ENCODE measurements around the gene IFT81.

The IFT81 gene

GRCh38 chr12:110116623-110117022 lies 7.5 kb upstream of the IFT81 start:
- TF ChIP-seq GATA3 (IDR thresholded peaks at IDR 0.05; ENCODE audit: low read depth, low read length) (no peak), GATA2 (IDR thresholded peaks at IDR 0.05; ENCODE audit: low read depth, low read length) (no peak)

- TF ChIP-seq GATA2 (IDR thresholded peaks at IDR 0.05; ENCODE audit: low read depth, low read length) (no peak), GATA3 (IDR thresholded peaks at IDR 0.05; ENCODE audit: low read depth, low read length) (no peak)
Measured at GRCh38 chr12:110117956-110118685, 6.0 kb upstream of the IFT81 start.

- TF ChIP-seq GATA2 (IDR thresholded peaks at IDR 0.05; ENCODE audit: low read depth, low read length) (no peak), GATA3 (IDR thresholded peaks at IDR 0.05; ENCODE audit: low read depth, low read length) (no peak)
Measured at GRCh38 chr12:110122929-110123328, 1.2 kb upstream of the IFT81 start.

- no peak for TF ChIP-seq GATA3 (IDR thresholded peaks at IDR 0.05; ENCODE audit: low read depth, low read length)
- TF ChIP-seq GATA2 (IDR thresholded peaks at IDR 0.05; ENCODE audit: low read depth, low read length): no peak
Measured at GRCh38 chr12:110123919-110124268, 263 bp upstream of the IFT81 start.

GRCh38 chr12:110126557-110126956 lies 2.4 kb downstream of the IFT81 start:
- TF ChIP-seq GATA3 (IDR thresholded peaks at IDR 0.05; ENCODE audit: low read depth, low read length): no peak
- no peak for TF ChIP-seq GATA2 (IDR thresholded peaks at IDR 0.05; ENCODE audit: low read depth, low read length)

GRCh38 chr12:110134691-110135411 lies 10.7 kb downstream of the IFT81 start:
- no peak for TF ChIP-seq GATA2 (IDR thresholded peaks at IDR 0.05; ENCODE audit: low read depth, low read length)
- no peak for TF ChIP-seq GATA3 (IDR thresholded peaks at IDR 0.05; ENCODE audit: low read depth, low read length)

GRCh38 chr12:110135806-110136205 lies 11.6 kb downstream of the IFT81 start:
- TF ChIP-seq GATA2 (IDR thresholded peaks at IDR 0.05; ENCODE audit: low read depth, low read length) (no peak), GATA3 (IDR thresholded peaks at IDR 0.05; ENCODE audit: low read depth, low read length) (no peak)

- TF ChIP-seq GATA2 (IDR thresholded peaks at IDR 0.05; ENCODE audit: low read depth, low read length) (no peak), GATA3 (IDR thresholded peaks at IDR 0.05; ENCODE audit: low read depth, low read length) (no peak)
Measured at GRCh38 chr12:110137786-110138185, 13.6 kb downstream of the IFT81 start.

GRCh38 chr12:110141389-110141788 lies 17.2 kb downstream of the IFT81 start:
- TF ChIP-seq GATA2 (IDR thresholded peaks at IDR 0.05; ENCODE audit: low read depth, low read length) (no peak), GATA3 (IDR thresholded peaks at IDR 0.05; ENCODE audit: low read depth, low read length) (no peak)

- TF ChIP-seq GATA2 (IDR thresholded peaks at IDR 0.05; ENCODE audit: low read depth, low read length) (no peak), GATA3 (IDR thresholded peaks at IDR 0.05; ENCODE audit: low read depth, low read length) (no peak)
Measured at GRCh38 chr12:110146986-110147385, 22.8 kb downstream of the IFT81 start.

GRCh38 chr12:110149086-110149660 lies 25.0 kb downstream of the IFT81 start:
- TF ChIP-seq GATA3 (IDR thresholded peaks at IDR 0.05; ENCODE audit: low read depth, low read length) (no peak), GATA2 (IDR thresholded peaks at IDR 0.05; ENCODE audit: low read depth, low read length) (no peak)

GRCh38 chr12:110156766-110157165 lies 32.6 kb downstream of the IFT81 start:
- TF ChIP-seq GATA3 (IDR thresholded peaks at IDR 0.05; ENCODE audit: low read depth, low read length) (no peak), GATA2 (IDR thresholded peaks at IDR 0.05; ENCODE audit: low read depth, low read length) (no peak)

GRCh38 chr12:110157539-110157938 lies 33.4 kb downstream of the IFT81 start:
- no peak for TF ChIP-seq GATA3 (IDR thresholded peaks at IDR 0.05; ENCODE audit: low read depth, low read length)
- no peak for TF ChIP-seq GATA2 (IDR thresholded peaks at IDR 0.05; ENCODE audit: low read depth, low read length)

GRCh38 chr12:110159671-110160245 lies 35.6 kb downstream of the IFT81 start:
- no peak for TF ChIP-seq GATA3 (IDR thresholded peaks at IDR 0.05; ENCODE audit: low read depth, low read length)
- TF ChIP-seq GATA2 (IDR thresholded peaks at IDR 0.05; ENCODE audit: low read depth, low read length): no peak

Measured in SH-SY5Y (cell line).